ENCODE measurements around the gene CAMTA1.

The CAMTA1 gene

DNA sequence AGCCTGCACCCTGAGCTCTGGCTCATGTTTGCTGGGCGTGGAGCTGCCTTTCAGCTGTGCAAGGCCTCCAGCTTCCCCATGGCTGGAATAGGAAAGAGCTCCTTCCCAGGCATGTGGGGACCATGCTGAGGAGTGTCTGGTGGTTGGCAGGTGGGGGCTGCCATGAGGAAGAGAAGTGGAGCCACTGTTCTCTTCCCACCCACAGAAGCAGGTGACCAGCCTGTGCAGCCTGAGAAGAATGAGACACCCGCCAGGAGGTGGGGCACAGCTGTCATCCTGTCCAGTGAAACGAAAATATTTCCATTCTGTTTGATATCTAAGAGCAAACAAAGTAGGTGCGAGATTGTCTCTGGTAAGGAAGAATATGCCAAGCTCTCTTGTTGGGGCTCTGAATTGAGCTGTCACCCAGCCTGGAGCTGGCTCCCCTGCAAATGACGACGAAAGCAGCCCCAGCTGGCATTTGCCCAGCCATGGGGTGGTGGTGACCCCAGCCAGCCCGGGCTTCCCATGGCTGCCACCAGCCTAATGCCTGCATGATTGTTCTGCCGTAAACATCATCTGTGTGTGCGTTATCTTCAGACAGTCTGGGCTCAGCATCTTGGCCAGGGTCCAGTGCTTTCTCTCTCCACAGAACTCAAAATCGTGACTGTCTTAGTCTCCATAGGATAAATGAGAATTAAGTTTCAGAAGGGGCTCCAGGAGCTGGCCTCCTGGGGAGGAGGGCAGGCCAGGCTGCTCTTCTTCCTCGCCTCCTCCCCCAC lies 556.1 kb downstream of the CAMTA1 start:
- DNase-seq (ENCODE audit: low read depth), result no peak

GRCh38 chr1:7343882-7344281 lies 558.6 kb downstream of the CAMTA1 start:
- no peak for DNase-seq (ENCODE audit: low read depth)

GRCh38 chr1:7344299-7344698 lies 559.0 kb downstream of the CAMTA1 start:
- DNase-seq (ENCODE audit: low read depth), result no peak

DNA sequence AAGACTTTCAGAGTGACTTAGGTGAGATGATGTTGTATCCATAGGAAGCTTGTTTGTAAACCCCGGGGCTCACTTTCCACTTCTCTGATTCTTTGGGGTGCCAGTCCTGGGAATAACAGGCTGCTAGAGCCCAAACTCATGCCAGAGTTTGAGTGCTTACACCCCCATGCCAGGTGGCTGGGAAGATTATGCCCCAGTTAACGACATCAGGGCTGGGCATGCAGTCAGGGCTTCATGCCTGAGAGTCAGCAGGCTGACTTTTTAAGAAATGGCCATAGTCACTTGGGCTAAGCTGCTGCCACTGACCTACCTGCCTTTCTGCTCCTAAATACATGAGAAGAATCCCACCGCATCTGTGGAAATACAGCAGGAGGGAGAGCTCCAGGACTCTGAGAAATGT lies 560.3 kb downstream of the CAMTA1 start:
- no peak for DNase-seq (ENCODE audit: low read depth)

DNA sequence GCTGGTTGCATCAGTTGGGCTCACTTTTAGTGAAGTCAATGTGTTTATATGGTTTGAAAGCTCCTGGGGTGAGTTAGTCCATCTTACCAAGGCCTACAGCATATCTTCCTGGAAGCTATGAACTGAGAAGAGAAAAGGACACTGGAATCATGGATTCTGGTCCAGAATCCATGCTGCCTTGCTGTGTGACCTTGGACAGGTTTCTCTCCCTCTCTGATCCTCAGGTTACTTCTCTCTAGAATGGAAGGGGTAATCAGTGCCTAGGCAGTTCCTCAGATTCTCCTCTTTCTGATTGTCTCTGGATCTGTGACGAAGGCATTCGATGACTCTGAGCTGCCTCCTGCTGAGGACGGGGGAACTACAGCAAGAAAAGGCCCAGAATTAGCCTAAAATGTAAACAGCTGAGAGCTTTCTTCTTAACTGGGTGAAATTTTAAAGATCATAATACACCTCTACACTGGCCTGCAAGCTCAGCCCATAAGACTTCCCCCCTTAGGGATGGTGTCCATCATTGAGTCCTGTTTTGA lies 560.9 kb downstream of the CAMTA1 start:
- no peak for DNase-seq (ENCODE audit: low read depth)

DNA sequence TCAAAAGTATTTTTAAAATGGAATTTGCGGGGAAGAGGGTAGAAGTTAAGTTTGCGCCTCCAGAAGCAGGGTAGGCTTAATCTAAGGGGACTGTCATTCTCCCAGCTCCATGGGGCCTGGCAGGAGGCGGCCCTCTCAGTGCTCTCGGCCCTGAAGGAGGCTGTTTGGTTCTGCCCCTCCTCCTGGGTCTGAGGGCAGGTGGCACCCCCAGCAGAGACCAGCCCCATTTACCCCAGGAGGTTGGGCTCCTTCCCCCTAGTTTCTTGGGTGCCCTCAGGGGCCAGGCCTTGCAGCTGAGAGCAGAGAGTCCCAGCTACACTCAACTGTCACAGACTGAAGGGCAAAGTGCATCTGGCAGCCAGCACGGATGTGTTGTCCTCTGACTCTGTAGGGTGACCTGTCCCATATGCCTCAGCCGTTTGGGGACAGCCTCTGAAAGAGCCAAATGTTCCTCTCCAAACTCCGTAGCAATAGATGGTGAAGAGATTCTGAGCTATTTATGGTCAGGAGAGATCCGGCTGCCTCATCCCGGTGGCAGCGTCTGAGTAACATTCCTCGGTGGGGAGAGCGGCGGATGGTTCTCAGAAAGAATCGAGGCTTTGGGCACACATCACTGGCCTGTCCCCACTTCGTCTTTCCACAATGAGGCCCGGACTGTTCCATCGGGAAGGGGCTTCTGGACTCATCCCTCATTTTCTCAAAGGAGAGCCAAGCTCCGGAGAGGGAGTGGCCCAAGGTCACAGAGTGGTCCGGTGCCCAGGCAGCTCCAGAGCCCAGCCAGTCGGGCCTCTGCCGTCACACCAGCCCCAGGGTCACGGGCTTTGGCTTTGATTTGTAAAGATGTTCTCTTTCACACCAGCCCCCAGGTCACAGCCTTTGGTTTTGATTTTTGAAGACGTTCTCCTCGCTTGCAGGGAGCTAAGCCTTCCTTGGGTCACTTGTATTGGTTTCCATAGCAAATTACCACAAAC lies 561.6 kb downstream of the CAMTA1 start:
- DNase-seq (ENCODE audit: low read depth), result no peak

DNA sequence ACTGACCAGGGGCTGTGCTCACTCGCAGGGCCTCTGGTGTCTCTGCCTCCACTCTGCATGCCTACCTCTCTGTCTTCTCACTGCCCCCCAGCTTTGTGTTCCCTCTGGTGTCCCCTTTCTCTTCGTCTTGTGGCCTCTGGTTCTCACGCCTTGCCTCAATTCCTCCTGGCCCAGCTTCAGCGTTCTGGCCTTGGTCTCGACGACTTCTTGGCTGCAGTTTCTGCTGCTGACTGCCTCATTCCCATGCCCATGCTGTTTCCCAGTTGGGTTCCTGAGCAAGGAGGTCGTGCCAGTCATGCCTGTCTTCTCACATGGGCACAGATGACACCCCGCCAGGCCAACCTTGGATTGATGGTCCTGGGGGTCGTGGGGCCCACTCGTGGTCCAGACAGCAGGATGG lies 562.8 kb downstream of the CAMTA1 start:
- DNase-seq (ENCODE audit: low read depth), result no peak

DNA sequence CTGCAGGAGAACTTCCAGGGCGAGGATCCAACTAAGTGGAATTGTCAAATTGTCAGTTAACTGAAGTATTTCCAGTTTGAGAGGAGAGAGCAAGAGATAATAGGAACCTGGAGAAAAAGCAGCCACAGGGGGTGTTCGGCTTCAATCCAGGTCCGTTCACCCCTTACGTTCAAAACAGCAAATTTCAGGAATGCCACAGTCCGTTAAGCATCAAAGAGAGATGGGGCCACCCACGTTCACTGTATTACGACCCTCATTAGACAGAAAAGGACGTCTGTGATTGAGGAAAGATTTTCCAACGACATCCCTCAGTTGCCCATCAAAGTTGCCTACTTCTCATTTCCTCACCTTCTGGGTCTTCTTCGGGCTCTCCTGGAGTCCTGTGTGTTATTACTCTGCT lies 563.3 kb downstream of the CAMTA1 start:
- DNase-seq (ENCODE audit: low read depth), result no peak

DNA sequence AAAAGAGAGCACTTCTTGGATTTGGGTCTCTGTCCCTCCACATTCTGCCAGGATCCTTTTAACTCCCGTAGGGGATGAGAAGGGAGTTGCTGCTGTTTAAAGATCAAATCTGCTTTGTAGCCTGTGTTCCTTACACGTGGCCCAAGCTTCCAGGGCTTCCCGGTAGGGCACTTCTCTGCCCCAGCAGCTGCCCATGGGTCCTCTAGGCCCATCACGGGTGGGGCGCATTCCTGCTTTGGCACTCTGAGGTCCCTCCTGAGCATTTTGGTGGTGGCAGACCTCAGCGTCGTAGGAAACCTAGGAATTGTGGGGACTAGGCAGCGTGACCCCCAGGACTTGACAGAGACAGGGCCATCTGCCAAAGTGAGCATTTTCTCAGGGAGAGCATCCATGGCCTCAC lies 565.5 kb downstream of the CAMTA1 start:
- DNase-seq (ENCODE audit: low read depth), result no peak

DNA sequence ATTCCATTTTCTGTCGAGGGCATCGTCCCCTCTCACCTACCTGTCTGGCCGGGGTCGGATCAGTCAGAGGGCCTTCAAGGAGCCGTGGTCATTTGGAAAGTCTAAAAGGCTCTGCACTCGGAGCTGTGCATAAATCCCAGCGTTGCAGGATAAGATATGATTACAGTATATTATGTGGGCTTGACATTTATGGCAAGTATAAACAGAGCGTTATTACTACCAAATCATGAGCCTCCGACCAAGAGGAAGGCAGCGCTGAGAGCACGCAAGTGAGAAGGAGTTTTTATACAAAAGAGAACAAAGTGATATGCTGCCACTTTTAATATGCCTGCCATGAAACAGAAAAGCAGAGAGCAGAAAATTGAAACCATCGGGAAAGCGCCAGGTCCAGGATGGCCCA lies 566.4 kb downstream of the CAMTA1 start:
- DNase-seq (ENCODE audit: low read depth), result no peak

- DNase-seq (ENCODE audit: low read depth), result no peak
These were observed 567.1 kb downstream of the CAMTA1 start for GRCh38 chr1:7352364-7352763.

DNA sequence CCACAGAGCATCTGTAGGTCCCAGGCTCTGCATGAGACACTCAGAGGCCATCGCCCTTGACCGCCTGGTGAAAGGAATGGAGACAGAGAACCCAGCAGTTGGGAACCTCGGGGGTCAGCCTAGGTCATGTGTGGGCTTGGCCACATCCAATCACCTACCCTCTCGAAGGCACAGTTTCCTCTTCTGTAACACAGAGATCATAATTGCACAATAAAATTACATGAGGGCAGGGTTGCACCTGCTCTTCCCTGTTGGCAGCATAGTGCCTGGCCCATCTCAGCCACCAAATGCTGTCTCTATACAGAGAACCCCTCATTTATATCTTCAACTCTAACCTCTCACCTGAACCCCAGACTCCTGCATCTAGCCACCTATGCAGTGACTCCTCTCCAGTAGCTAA lies 567.7 kb downstream of the CAMTA1 start:
- no peak for DNase-seq (ENCODE audit: low read depth)

- DNase-seq (ENCODE audit: low read depth), result no peak
These were observed 570.4 kb downstream of the CAMTA1 start for GRCh38 chr1:7355646-7356045.

- no peak for DNase-seq (ENCODE audit: low read depth)
These were observed 570.8 kb downstream of the CAMTA1 start for GRCh38 chr1:7356079-7356478.

- DNase-seq (ENCODE audit: low read depth), result no peak
These were observed 573.2 kb downstream of the CAMTA1 start for GRCh38 chr1:7358425-7358824.

DNA sequence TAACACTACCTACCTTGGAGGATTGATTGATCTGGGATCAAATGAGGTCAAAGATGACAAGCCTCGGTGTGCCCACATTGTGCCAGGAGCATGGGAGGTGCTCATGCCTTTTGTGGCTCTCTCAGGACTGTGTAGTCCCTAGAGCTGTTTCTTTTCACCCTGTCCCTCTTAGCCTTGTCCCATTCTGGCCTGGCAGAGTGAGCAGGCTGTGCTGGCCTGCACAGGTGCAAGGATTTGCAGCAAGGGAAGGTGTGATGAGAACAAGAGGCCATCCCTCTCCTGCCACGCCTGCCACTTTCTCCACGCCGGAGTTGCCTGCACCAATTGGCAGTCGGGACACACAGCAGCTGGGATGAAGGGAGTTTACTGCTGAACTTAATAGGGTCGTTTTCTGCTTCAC lies 575.3 kb downstream of the CAMTA1 start:
- DNase-seq (ENCODE audit: low read depth), result no peak

DNA sequence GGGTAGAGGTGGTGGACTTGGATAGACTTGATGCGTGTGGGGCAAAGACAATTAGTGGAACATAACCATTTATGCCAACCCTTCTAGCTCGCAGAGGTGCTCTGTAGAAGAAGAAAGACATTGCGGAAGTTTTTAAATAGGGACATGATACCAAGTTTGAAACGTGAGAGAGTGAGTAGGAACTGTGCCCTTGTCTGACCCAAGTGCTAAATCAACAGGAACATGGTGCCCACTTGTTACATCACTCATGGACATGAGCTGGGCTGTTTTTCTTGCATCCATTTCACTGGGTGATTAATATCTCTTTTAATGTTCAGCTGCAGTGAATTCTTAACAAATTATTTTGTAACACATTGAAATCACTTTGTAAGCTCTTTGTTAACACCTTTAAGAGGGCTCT lies 577.7 kb downstream of the CAMTA1 start:
- DNase-seq (ENCODE audit: low read depth), result no peak

DNA sequence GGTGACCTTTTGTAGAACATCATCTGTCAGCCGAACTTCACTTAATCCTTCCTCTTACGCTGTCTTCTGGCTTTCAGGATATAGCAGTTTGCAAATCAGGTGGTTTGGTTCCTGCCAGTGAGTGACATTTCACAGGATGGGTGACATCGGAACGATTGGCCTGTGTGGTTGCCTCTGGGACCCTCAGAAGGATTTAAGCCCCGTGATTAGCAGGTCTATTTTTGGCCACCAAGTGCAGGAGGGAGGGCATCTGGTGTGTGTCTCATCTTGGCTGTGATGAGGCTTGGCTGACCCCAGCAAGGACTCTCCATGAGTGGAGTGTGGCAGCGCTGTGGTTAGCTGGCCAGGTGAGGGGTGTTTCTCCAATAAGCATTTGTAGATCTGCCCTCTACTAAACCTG lies 578.2 kb downstream of the CAMTA1 start:
- no peak for DNase-seq (ENCODE audit: low read depth)

GRCh38 chr1:7365706-7366105 lies 580.5 kb downstream of the CAMTA1 start:
- DNase-seq (ENCODE audit: low read depth), result no peak

DNA sequence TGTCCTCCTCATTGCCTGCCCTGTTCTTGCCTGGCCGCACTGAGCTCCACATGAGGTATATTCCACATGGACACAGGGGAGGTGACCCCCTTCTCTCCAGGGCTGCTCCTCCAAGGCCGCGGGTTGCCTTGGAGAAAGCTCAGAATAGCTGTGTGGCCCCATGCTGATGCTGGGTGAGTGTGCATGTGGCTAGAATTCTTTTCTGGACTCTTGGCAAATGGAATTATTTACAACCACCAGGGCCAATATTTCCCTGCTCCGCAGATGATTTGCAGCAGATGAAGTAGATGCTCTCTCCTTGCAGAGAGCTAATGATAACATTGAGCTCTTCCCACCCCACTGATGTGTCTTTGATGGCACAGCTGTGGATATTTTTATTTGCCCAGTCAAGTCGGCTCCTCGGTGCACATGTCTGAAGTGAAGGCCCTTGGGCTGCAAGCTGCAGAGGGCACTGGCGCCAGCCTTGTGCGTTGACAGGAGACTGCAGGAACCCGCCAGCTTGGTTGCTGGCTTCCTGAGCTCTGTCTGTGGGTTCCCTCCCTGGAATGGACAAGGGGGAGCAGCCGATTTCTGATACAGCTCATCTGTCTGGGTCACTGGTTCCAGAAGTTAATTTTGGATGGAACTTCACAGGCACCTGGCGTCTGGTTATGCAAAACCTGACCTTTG lies 581.2 kb downstream of the CAMTA1 start:
- DNase-seq (ENCODE audit: low read depth), result no peak

- no peak for DNase-seq (ENCODE audit: low read depth)
These were observed 581.9 kb downstream of the CAMTA1 start for GRCh38 chr1:7366955-7367665.

DNA sequence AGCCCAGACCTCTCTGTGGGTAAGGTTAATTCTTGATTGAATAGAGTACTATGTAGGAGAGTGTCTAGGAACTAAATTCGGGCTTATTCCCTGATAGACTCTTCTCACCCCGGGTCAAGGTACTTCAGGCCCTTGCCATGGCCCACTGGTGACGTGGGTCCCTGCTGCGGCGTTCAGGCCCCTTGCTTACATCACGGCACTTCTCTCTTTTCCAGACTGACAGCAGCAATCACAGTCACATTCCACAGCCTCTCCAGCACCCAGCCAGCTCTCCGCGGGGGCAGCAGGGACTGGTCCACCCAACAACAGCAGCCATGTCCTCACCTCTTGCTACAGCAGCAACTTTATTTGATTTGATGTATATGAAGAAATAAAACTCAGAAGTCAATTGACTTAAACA lies 584.6 kb downstream of the CAMTA1 start:
- DNase-seq (ENCODE audit: low read depth), result no peak

Measured in stimulated activated CD8-positive, alpha-beta memory T cell treated with anti-CD3 and anti-CD28 coated beads, Interleukin-12 subunit alpha, Interleukin-12 subunit beta, amount 100 ng/mL, for 1 hour (primary cell).